ELR (cell line): ENCODE measurements around the gene CCSER1.
"Not testable (repeated sequence)": the region's sequence is repeated elsewhere in the genome, so short reads cannot be mapped to it uniquely, and the experiment has no call there.

Experiments
- DNase-seq: peaks from one replicate; pipeline ENCODE4 v3.0.0-alpha.2; 2015; ENCODE audit warnings: low read depth

Gene CCSER1

DNA sequence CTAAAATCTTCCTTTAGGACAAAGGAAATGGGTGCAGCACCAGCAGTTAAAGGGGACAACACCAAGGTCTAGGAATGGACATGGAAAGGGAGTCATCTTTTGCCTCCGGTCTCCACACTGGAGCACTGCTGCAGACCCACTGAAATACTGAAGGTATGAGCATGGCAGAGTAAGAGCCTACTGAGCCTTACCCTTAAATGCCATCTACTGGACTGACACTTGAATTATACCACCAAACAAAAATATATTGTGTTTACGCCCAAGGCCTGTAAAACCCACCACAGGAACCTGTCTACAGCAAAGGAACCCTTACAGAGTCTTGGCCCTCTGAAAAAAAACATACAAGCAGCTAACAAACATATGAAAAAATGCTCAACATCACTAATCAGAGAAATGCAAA, 443.4 kb downstream of the CCSER1 start:
- DNase-seq = no peak

DNA sequence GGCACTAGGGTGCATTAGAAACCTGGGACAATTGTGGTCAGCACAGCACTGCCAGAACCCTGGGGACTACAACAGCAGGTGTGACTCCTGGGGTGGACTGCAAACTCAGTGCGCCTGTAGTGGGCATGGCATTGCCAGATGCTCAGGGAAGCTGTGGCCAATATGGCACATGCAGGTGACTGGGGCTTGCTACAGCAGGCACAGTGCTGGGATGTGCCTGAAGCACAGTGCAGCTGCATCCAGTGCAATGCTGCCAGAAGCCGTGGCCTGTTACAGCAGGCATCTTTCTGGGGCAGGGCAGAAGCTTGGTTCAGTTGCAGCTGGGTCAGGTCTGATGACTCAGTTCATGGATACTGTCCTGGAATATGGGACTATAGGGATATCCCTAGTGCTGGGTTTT, 445.8 kb downstream of the CCSER1 start:
- DNase-seq = no peak

DNA sequence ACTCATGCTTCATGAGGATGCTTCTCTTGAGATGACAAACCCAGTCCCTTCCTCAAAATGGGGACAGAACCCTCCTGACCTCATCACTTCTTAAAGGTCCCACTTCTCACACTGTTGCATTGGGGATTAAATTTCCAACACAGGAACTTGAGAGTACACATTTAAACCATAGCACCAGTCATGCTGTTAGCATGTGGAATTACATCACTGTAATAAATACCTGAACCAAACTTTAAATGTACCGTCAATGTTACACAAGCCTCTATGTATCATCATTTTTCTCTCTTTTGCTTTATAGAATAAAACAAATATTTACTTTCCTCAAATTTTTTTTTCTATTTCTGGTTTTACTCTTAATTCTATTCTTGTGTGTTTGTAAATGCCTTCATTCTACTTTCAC, 448.2 kb downstream of the CCSER1 start:
- no peak for DNase-seq

DNA sequence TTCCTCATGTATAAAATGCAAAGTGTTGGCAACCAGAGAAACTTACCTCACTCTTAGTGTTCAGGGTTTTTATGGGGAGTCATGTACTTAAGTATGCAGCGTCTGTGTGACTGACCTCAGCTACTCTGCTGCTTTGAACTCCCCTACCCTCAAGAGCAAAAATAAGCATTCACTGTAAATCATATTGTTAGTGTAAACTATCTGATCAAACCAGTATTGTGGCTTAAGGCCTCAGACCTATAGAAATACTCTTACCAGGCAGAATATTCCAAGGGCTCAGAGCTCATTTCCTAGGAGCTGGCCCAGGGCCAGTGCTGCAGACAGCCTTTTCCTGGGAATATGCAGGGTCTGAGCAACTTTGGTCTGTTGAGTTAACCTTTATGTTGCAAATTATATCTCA, 453.1 kb downstream of the CCSER1 start:
- peak; percentile 1 for DNase-seq

DNA sequence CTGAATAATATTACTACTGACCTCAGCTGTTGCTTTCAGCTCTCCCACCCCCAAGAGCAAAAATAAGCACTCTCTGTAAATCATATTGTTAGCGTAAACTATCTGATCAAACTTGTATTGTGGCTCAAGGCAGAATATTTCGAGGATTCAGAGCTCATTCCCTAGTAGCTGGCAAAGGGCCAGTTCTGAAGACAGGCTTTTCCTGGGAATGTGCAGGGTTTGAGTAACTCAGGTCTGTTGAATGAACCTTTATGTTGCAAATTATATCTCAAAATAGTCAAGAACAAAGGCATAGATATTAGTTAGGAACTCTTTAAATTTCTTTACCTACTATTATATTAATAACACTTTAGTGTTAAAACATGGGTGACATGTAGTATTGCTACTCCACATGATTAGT, 454.9 kb downstream of the CCSER1 start:
- no peak for DNase-seq

DNA sequence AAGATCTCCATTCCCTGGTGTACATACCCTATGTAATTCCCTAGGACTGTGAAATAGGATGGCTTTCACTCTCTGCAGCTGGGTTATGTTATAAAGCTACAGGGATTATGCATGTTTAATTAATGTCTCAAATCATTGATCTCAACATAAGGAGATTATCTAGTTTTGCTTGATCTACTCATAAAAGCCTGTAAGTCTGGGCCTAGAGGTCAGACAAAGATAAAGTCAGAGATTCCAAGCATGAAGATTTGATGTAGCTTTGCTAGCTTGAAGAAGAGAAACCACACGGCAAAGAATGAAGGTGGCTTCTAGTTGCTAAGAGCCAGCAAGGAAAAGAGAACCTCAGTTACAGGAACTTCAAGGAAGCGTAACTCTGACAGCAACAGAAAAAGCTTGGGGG, 456.9 kb downstream of the CCSER1 start:
- DNase-seq = no peak

DNA sequence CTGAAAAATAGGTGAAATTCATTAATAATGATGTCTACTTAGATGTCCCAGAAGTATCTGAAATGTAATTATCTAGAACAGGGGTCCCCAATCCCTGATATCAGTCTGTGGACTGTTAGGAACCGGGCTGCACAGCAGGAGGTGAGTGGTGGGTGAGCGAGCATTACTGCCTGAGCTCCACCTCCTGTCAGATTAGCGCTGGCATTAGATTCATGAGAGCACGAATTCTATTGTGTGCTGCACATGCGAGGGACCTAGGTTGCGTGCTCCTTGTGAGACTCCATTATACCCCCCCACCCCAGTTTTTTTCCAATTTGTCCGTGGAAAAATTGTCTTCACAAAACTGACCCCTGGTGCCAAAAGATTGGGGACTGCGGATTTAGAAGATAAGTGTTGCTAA, 458.8 kb downstream of the CCSER1 start:
- no peak for DNase-seq

DNA sequence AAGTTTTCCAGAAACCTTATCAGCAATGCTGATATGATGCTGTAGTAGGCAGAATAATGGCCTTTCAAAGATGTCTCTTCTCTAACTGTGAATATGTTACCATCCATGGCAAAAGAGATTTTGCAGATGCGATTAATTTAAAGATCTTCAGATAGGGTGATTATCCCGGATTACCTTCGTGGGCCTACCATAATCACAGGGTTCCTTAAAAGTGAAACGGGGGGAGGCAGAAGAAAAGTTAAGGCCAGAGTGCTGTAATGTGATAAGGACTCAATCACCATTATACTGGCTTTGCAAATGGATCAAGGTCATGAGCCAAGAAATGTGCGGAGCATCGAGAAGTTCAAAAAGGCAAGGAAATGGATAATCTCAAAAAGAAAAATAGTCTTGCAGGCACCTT, 459.6 kb downstream of the CCSER1 start:
- no peak for DNase-seq

DNA sequence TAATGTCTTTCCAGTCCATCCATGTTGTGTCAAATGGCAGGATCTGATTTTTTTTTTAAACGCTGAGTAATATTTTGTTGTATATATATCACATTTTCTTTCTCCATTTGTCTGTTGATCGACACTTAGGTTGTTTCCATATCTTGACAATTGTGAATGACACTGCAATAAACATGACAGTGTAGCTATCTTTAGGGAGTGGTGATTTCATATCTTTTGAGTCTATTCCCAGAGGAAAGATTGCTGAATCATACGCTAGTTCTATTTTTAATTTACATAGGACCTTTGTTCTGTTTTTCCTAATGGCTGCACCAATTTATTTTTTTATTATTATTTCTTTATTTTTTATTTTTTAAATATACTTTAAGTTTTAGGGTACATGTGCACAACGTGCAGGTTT, 470.7 kb downstream of the CCSER1 start:
- no peak for DNase-seq

DNA sequence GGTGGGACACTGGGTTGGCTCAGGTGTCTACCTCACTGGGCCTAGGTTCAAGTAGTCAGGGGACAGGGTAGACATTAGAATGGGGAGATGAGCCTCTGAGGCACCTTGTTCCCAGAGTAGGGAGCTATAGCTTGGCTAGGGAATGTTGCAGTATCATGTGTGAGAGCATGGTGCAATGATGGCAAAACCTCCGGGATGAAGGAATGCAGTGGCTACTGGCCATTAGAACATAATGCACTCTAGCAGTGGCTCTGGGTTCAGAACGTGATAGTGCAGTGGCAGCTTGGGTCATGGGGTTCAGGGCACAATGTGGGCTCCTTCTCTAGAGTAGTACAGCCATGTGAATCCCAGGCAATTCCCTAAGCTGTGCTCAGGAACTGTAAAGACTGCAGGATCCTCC, 471.5 kb downstream of the CCSER1 start:
- DNase-seq = no peak

DNA sequence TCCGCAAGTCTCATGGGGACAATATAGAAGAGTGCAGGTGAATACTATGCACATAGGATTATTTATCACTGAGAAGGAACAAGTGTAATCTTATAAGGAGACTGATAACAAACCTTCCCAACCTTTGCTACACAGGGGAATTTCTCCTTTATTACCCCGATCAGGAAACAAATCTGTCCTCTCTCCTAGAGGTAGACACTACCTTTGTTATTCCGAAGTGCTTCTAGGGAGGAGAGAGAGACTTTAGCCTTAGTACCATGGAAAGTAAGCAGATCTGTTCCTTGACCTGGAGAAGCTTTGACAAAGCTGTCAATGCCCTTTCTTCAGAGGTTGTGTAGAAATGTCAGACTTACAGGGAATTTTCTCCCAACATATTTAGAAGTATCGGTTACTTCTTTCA, 475.5 kb downstream of the CCSER1 start:
- DNase-seq = no peak

DNA sequence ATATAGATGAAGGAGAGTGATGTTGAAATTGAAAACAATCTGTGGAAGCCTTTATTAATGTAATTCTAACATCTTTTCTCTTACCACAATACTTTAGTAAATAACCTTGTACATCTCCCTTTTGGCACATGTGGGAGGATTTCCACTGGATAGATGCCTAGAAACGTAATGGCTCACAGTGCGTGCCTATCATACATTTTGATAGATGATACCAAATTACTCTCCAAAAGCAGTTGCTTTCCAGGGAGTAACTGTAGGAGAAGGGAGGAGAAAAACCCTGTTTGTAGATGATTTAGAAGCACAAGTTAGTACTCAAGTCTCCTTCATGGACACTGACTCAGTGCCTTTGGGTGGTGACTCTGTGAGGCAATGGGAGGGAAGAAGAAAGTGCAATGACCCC, 476.3 kb downstream of the CCSER1 start:
- no peak for DNase-seq

DNA sequence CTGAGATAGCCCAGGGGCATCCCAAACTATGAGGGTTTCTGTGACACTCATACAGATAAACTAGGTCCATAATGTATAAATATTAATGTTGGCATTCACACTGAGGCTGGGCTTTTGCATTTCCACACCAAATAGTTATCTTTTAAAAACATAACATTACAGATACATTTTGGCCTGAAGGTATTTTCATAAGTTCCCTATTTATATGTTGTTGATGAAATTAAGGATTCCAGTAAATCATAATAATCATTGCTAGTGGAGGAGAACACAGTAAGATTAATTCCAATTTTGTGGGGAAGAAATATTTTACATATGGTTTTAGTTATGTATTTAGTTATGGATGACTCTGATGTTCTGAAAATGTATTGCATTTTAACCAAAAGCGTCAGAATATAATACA, 479.6 kb downstream of the CCSER1 start:
- DNase-seq = no peak

DNA sequence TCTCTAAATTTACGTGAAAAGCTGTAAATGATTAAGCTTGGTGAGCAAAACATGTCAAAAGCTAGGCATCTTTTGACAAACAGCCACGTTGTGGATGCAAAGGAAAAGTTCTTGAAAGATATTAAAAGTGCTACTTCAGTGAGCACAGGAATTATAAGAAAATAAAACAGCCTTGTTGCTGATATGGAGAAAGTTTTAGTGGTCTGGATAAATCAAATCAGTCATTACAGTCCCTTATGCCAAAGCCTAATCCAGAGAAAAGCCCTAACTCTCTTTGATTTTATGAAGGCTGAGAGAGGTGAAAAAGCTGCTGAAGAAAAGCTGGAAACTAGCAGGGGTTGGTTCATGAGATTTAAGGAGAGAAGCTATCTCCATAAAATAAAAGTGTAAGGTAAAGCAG, 487.2 kb downstream of the CCSER1 start:
- no peak for DNase-seq

DNA sequence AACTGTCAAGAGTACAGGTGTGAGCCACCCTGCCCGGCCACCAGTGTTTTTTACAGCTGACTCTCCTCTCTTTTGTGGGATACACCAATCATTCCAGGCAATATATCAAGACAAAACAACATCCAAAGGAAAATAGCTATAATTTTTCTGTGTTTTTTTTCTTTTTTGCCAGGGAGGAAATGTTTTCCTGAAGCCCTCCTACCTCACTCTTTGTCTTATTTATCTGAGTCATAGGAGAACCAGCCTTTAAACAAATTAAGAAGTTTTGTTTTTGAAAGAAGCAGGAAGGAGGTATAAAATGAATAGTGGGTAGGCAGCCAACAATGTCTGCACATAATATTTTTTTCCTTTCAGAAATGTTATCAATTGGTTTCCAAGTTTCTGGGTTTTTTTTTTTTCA, 493.9 kb downstream of the CCSER1 start:
- no peak for DNase-seq

DNA sequence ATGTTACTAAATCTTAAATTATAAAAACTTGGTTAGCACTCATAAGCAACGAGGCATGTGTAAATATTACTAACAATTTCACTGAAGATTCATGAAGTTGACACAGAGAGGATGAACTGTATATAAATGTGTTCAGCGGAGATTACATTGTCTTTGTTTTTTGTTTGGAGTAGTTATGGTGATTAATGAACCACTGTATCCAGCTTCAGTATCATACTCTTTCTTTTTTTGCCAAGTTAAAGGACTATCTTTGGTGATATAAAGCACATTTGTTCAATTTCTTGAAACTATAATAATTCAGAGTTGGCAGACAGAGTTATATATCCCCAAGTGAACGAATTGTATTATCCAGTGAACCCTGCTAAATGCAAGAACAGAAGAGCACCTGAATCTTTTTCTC, 497.6 kb downstream of the CCSER1 start:
- DNase-seq = no peak

DNA sequence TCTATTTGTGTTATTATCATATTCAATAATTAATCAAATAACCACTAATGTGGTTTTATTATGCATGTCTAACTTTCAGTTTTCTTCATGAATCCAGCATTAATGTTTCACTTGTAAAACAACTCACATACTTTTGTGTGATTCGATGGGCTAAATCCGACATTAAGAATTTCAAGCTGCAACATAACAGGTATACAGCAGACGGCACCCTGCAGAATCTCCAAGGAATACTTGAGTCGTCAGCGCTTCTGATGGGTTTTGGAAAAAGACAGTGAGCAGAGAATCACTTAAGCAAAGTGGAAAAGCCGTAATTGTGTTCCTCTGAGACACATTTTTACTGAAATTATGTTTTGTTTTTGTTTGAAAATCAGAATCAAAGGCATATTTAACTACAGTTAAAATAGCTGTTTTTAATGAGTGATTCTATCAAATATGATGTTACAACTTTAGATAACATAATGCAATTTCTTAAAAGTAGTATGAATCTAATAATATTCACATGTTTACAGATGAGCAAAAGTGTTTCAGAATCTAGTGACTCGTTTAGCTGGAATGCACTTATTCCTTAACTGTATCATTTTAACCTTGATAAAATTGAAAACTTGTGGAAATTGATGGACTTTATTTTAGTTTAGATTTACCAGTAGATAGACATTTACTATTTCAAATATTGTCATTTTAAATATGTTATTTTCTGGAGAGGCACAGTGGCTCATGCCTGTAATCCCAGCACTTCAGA, 514.8 kb downstream of the CCSER1 start:
- no peak for DNase-seq

DNA sequence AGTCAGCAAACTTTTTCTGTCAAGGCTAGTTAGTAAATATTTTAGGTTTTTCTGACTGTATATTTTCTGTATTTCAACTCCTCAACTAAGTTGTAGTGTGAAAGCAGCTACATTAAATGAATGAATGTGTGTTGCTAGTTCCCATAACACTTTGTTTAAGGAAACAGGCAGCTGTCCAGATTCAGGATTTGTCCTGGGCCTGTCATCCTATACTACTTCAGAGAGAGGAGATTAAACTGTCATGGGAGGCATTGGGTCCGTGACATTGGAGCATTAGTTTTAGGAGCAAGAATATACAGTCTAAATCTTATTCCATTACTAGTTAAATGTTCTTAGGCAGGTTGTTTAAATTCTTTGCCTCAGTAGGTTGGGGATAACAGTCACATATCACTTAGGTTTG, 516.0 kb downstream of the CCSER1 start:
- DNase-seq = no peak

DNA sequence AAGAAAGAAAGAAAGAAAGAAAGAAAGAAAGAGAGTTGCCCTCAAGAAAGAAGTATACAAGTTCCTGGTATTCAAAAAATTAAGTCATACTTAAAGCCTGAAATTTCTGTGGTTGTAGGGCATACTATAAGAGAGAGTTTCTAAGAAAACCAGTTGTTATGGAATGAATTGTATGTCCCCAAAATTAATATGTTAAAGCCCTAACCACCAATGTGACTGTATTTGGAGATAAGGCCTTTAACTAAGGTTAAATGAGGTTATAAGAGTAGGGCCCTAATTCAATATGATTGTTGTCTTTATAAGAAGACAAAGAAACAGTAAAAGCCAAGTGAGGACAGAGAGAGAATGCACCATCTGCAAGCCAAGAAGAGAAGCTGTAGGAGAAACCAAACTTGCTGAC, 521.1 kb downstream of the CCSER1 start:
- no peak for DNase-seq

DNA sequence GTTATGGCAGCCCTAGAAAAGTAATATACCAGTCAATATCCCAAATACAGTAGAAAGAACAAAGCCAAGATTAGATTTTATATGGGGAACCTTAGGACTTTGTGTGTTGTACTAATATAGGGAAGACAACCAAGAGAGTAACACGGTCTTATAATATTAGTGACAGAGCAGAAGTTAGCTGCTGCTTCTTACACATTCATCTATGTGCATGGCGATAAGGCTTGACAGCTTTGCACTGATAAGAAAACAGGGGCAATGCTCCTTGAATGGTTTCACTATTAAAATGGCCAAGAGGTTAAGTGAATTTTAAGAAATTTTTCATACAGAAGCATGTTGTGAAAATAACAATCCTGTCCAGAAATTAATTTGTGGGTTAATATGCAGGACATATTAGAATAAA, 521.6 kb downstream of the CCSER1 start:
- no peak for DNase-seq

DNA sequence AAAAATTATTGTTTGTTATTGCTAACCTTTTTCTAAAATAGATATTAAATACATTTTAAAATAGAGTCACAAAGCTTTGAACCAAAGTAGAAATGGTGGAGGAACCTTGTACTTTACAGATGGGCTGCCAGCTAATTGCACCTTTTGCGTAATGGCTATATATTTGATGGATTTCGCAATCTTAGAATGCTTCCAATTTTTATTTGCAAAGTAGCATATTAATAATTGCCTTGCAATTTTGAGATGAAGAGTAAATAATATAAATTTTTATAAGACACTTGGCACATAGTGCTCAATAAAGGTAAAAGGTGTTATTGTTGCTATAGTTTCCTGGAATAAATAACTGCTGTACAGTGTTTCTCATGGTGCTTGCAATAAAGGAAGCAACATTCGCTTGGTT, 533.5 kb downstream of the CCSER1 start:
- no peak for DNase-seq

DNA sequence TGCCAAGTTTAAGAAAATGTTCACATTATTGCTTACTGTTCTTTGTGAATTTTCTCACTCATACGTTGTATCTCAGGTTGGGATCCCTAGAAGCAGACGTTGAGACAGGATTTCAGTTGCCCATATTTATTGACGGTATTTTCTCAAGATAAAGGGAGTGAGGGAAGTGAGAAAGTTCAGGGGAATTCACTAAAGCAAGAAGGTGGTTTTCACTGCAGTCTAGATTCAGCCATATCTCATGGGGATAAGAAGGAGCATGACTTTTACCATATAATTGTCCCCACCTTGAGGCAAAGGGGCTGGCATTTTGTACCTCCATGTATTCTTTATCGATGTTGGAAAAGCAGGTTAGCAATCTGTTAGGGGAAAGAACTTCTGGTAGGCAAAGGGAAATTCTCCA, 543.0 kb downstream of the CCSER1 start:
- no peak for DNase-seq

DNA sequence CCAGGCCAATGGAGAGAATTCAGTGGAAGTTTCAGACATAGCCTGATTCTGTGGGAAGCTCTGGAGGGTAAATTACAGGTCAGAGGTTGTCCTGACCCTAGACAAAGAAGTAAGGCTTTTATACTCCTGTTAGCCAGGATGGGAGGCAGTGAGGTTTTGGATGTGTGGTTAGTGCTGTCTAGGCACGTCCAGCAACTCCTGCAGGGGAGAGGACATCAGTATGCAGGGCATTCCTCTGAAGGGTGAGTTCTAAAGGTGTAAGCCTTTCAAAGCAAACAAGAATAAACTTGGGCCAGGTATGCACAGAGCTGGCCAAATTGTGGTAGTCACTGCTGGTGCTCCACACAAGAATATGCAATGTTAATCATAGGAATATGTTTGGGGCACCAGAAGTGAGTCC, 562.5 kb downstream of the CCSER1 start:
- DNase-seq = no peak

DNA sequence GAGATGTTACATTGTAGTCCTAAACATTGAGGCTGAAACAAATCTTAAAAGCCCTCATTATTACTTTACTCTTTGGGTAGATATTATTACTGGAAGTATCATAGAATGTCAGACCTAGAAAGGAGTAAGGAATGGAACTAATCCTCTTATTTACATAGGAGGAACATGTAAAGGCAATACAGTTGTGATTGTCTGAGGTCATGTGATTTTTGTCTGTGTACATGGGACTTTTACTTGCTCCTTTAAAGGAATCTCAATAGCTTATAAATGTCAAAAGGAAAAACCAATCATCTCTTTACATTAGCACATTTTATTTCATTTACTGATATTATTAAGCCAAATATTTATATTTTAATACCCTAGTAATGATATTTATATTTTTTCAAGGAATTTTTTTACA, 568.2 kb downstream of the CCSER1 start:
- no peak for DNase-seq

DNA sequence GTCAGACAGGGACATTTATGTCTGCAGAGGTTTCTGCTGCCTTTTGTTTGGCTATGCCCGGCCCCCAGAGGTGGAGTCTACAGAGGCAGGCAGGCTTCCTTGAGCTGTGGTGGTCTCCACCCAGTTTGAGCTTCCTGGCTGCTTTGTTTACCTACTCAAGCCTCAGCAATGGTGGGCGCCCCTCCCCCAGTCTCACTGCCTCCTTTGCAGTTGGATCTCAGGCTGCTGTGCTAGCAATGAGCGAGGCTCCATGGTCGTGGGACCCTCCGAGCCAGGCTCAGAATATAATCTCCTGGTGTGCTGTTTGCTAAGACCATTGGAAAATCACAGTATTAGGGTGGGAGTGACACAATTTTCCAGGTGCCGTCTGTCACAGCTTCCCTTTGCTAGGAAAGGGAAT, 578.3 kb downstream of the CCSER1 start:
- DNase-seq = not testable (repeated sequence)
